Heart right ventricle (tissue), 16 donors: ENCODE measurements around the gene HLA-DOA. TPM values are rescaled to one million over a fixed set of nuclear protein-coding genes. Genes with fewer than 3 reads are reported as not detected.

Experiments used
- ATAC-seq, 8 donors: fragments of 200-7000 bp; cut with Tn5 transposase; one replicate each; pipeline ENCODE4 v1.9.1; 2020; ENCODE audit warnings: mild to moderate bottlenecking in 8 of 8, moderate library complexity in 8 of 8, moderate number of reproducible peaks in 1 of 8
- DNase-seq, 2 donors: peaks; one replicate each; pipeline ENCODE4 v3.0.0-alpha.2; 2020
- H3K27ac ChIP-seq, 10 donors: fragments of 200-600 bp; sonication (generic) in 2 of 10; one replicate each; pipeline versions ENCODE4 v1.5.0 to v1.8.0; 2020 to 2022; ENCODE audit warnings: mild to moderate bottlenecking in 3 of 10
- H3K27me3 ChIP-seq, 7 donors: fragments of 200-600 bp; one replicate each; pipeline ENCODE4 v1.8.0; 2021 to 2022; ENCODE audit warnings: mild to moderate bottlenecking in 2 of 7
- H3K36me3 ChIP-seq, 9 donors: fragments of 200-600 bp; sonication (generic) in 1 of 9; one replicate each; pipeline versions ENCODE4 v1.5.0 to v1.8.0; 2020 to 2022; ENCODE audit warnings: mild to moderate bottlenecking in 2 of 9
- H3K4me1 ChIP-seq, 9 donors: fragments of 200-600 bp; sonication (generic) in 1 of 9; one replicate each; pipeline versions ENCODE4 v1.5.0 to v1.8.0; 2020 to 2022; ENCODE audit warnings: mild to moderate bottlenecking in 4 of 9
- H3K4me3 ChIP-seq, 10 donors: fragments of 200-600 bp; sonication (generic) in 2 of 10; one replicate each; pipeline versions ENCODE4 v1.5.0 to v1.8.0; 2020 to 2022; ENCODE audit warnings: mild to moderate bottlenecking in 7 of 10, moderate library complexity in 2 of 10
- H3K9me3 ChIP-seq, 11 donors: fragments of 200-600 bp in 10 of 11; sonication (generic) in 2 of 11; one replicate each; pipeline versions ENCODE4 v1.5.0 to v1.8.0; 2013 to 2022; ENCODE audit warnings: mild to moderate bottlenecking in 2 of 11, control low read depth in 1 of 11, moderate library complexity in 1 of 11
- CTCF ChIP-seq, 9 donors: fragments of 200-600 bp; sonication (generic) in 2 of 9; IDR thresholded peaks; one replicate each; pipeline versions ENCODE4 v1.5.0 to v1.8.0; 2021 to 2022; ENCODE audit warnings: antibody characterized with exemption in 9 of 9, mild to moderate bottlenecking in 5 of 9, moderate library complexity in 1 of 9
- WGBS, 2 donors: extraction: QIAGEN DNeasy Blood & Tissue Kit; methylation state at CpG; one replicate each; pipeline ENCODE4 v1.1.7; 2013; ENCODE audit warnings: inconsistent platforms in 1 of 2; 5-methylcytosine and 5-hydroxymethylcytosine counted together
- intact Hi-C, 10 donors: fragments of 100-400 bp; cut with DNase I; formaldehyde crosslinking; loops; one replicate each; pipeline versions ENCODE4 v1.11.1 to v1.14.2; 2022
- polyA plus RNA-seq, 2 donors: library from polyadenylated mRNA; stranded (reverse); fragments of 200-250 nt; gene quantifications; one replicate each; pipeline ENCODE4 v1.2.3, GENCODE V29; 2013
- total RNA-seq, 10 donors: library from RNA; stranded (reverse); fragmentation: NEBNext Ultra II Directional in 3 of 10; extraction: Animal tissue kit (Norgen Biotek cat#: 25700) in 3 of 10; gene quantifications; one replicate each; pipeline versions ENCODE4 v1.2.1 to v1.2.4, GENCODE V29; 2021 to 2023
- donor health status: Arrhythmogenic right ventricular cardiomyopathy.
- donor health status: ischemic (EF 13 %, LVEDD 7.1; RV severe dilation, severe dysfunction).
- donor health status: healthy with polysubstance abuse.
- donor health status: DM: no; HTN: yes; CAD: no.
- donor health status: DM: no; HTN: no; CAD: no.
- donor health status: ischemic (EF 25% LVEDD 6.9; RV normal size, moderate dysfunction).
- donor health status: ischemic (EF 25% LVEDD 5.7; RV mildly dilated, moderate dysfunction).
- donor health status: healthy.
- donor health status: DM: yes; HTN: yes; CAD: no.
- donor health status: Ischemic cardiomyopathy.
- donor health status: ischemic (EF 35%, LVEDD 5.7; RV mildly dilated, moderate dysfunction).
- donor health status: nonischemic (EF 11% LVEDD 7.7; RV severe dilation, severe dysfunction).
- donor health status: DM: yes; HTN: yes; CAD: no.
- donor health status: PGD.
- donor health status: ischemic (EF 29% LVEDD 5.4; RV normal size, mild dysfunction).
- donor health status: nonischemic (EF 23%, LVEDD 6.1; RV moderate dilation, normal function).

Gene HLA-DOA
- total and polyA plus RNA-seq, 12 donors = 0.65 to 22.8 (median 2.0) TPM

- DNase-seq (no peak), ATAC-seq (peak in 1 of 8 donors; percentile 21)
- TF ChIP-seq CTCF (IDR thresholded peaks at IDR 0.05) = no peak
- Histone ChIP-seq H3K9me3 (no peaks in the 10 kb centered on the region), H3K27me3 (peaks cover 0 to 5% (median 0%) of the 10 kb centered on the region in 7 donors), H3K4me1 (peaks cover 0 to 59% (median 48%) of the 10 kb centered on the region in 9 donors), H3K36me3 (no peaks in the 10 kb centered on the region), H3K27ac (peak overlapping the region; percentile 72 to 95 (median 89)), H3K4me3 (peak overlapping the region in 6 of 10 donors; percentile 20 to 43 (median 30))
- intact Hi-C loops = loop anchor here (2.0 to 10.0 kb wide), 6 partner anchors 58 to 228 kb away; partner anchors contain the start of gene HLA-DPB1 (in 1 of the 10)
These were observed 10.0 kb upstream of the HLA-DOA start for GRCh38 chr6:33019372-33019771.

- H3K9me3 ChIP-seq = no peaks in the 10 kb centered on the region
- peak overlapping the region in 7 of 10 donors; percentile 10 to 43 (median 29) for H3K4me3 ChIP-seq
- 10 to 22% methylated on average over 6 of the region's 6 CpGs for WGBS, 2 donors
- DNase-seq (peak in 1 of 2 donors; percentile 82), ATAC-seq (peak; percentile 79 to 92 (median 86))
- no peak for TF ChIP-seq CTCF (IDR thresholded peaks at IDR 0.05)
- H3K4me1 ChIP-seq = peaks cover 0 to 61% (median 48%) of the 10 kb centered on the region in 9 donors
- intact Hi-C loops = loop anchor here (2.0 to 10.0 kb wide), 6 partner anchors 58 to 228 kb away; partner anchors contain the start of gene HLA-DPB1 (in 1 of the 10)
- peak overlapping the region; percentile 72 to 95 (median 89) for H3K27ac ChIP-seq
- H3K36me3 ChIP-seq = no peaks in the 10 kb centered on the region
- peaks cover 0 to 9% (median under 1%) of the 10 kb centered on the region in 7 donors for H3K27me3 ChIP-seq
These were observed 9.5 kb upstream of the HLA-DOA start for GRCh38 chr6:33018904-33019303.

- Histone ChIP-seq H3K36me3 (no peaks in the 10 kb centered on the region), H3K27me3 (peaks cover 0 to 14% (median 5%) of the 10 kb centered on the region in 7 donors), H3K4me3 (peak overlapping the region in 6 of 10 donors; percentile 20 to 43 (median 30)), H3K27ac (peak overlapping the region; percentile 72 to 95 (median 89)), H3K4me1 (peaks cover 0 to 64% (median 48%) of the 10 kb centered on the region in 9 donors), H3K9me3 (no peaks in the 10 kb centered on the region)
- ATAC-seq (no peak), DNase-seq (no peak)
- TF ChIP-seq CTCF (IDR thresholded peaks at IDR 0.05) = no peak
- intact Hi-C loops = loop anchor here (2.0 to 10.0 kb wide), 6 partner anchors 59 to 229 kb away; partner anchors contain the start of gene HLA-DPB1 (in 1 of the 10)
These were observed 9.0 kb upstream of the HLA-DOA start for GRCh38 chr6:33018418-33018817.

GRCh38 chr6:33017694-33018353 lies 8.4 kb upstream of the HLA-DOA start:
- no peak for TF ChIP-seq CTCF (IDR thresholded peaks at IDR 0.05)
- intact Hi-C loops = loop anchor here (2.0 to 10.0 kb wide), 6 partner anchors 59 to 229 kb away; partner anchors contain the start of gene HLA-DPB1 (in 1 of the 10)
- ATAC-seq (no peak), DNase-seq (no peak)
- Histone ChIP-seq H3K4me1 (peaks cover 0 to 65% (median 48%) of the 10 kb centered on the region in 9 donors), H3K36me3 (no peaks in the 10 kb centered on the region), H3K4me3 (peak overlapping the region in 1 of 10 donors; percentile 6), H3K27ac (peak overlapping the region; percentile 72 to 95 (median 89)), H3K27me3 (peaks cover 0 to 15% (median 6%) of the 10 kb centered on the region in 7 donors), H3K9me3 (no peaks in the 10 kb centered on the region)
- WGBS, 2 donors = 44 to 49% methylated on average over 3 of the region's 3 CpGs
